H1 (cell line): ENCODE data around the gene CCDC197. TPM values are rescaled to one million over a fixed set of nuclear protein-coding genes. Genes with fewer than 3 reads are reported as not detected.
A peak's percentile ranks its signal among the peaks of the same experiment; 100 is the strongest.

ENCODE experiments used
- CTCF ChIA-PET: fragments of 300-600 bp; sonication (Branson Sonifier 250); formaldehyde crosslinking; loops from one replicate; lab custom pipeline; 2021; ENCODE audit not compliant: partially characterized antibody; lab: Charles Lee
- POLR2A ChIA-PET: fragments of 300-600 bp; sonication (Branson Sonifier 250); formaldehyde crosslinking; loops from one replicate; lab custom pipeline; 2021; ENCODE audit warnings: inconsistent platforms; ENCODE audit not compliant: partially characterized antibody; lab: Charles Lee
- DNase-seq, 2 experiments: peaks; one replicate each; pipeline versions ENCODE4 v3.0.0 to v3.0.0-alpha.2; 2010 to 2022; ENCODE audit warnings: low spot score in 2 of 2, low read depth in 1 of 2, mixed read lengths in 1 of 2
- FAIRE-seq: peaks from 2 replicates; lab custom pipeline; 2011; peaks lifted over from hg19 to GRCh38; lab: Jason Lieb, UNC
- H2AFZ ChIP-seq: 2 replicates; pipeline ENCODE4 v1.8.1; 2012; ENCODE audit warnings: low read length, inconsistent platforms
- H2AK5ac ChIP-seq: 2 replicates; pipeline ENCODE4 v1.6.1; 2013; ENCODE audit warnings: low read depth, low read length
- H2BK120ac ChIP-seq: replicated peaks from 2 replicates; pipeline ENCODE3; 2013; ENCODE audit warnings: low read depth, low read length, inconsistent platforms
- H2BK12ac ChIP-seq: 2 replicates; pipeline ENCODE4 v1.6.1; 2013; ENCODE audit warnings: low read depth, low read length
- H2BK15ac ChIP-seq: 2 replicates; pipeline ENCODE4 v1.6.1; 2013; ENCODE audit warnings: low read length
- H2BK20ac ChIP-seq: 2 replicates; pipeline ENCODE4 v1.6.1; 2013; ENCODE audit warnings: low read length
- H2BK5ac ChIP-seq: 2 replicates; pipeline ENCODE4 v1.6.1; 2013; ENCODE audit warnings: low read depth, low read length
- H3K14ac ChIP-seq: 2 replicates; pipeline ENCODE4 v1.6.1; 2013; ENCODE audit warnings: inconsistent platforms; ENCODE audit not compliant: insufficient read length
- H3K18ac ChIP-seq: 2 replicates; pipeline ENCODE4 v1.6.1; 2013; ENCODE audit warnings: low read length; ENCODE audit errors: extremely low read depth
- H3K23ac ChIP-seq: 2 replicates; pipeline ENCODE4 v1.6.1; 2013; ENCODE audit warnings: inconsistent platforms; ENCODE audit not compliant: insufficient read length
- H3K23me2 ChIP-seq: 2 replicates; pipeline ENCODE4 v1.6.1; 2013; ENCODE audit warnings: low read depth, low read length
- H3K27ac ChIP-seq: 2 replicates; pipeline ENCODE4 v1.6.1; 2011; ENCODE audit warnings: low read depth, low read length, inconsistent platforms
- H3K27me3 ChIP-seq, 4 experiments: replicated peaks in 1 of 4; 1 replicate in 1 of 4; 2 replicates in 3 of 4; pipeline versions ENCODE4 v1.6.1 to v1.8.1; 2011 to 2013; ENCODE audit warnings: low read length in 3 of 4, mild to moderate bottlenecking in 3 of 4, inconsistent platforms in 2 of 4, mixed read lengths in 2 of 4, moderate library complexity in 1 of 4; ENCODE audit not compliant: control insufficient read depth in 3 of 4, insufficient read depth in 3 of 4; ENCODE audit errors: extremely low read depth in 1 of 4
- H3K36me3 ChIP-seq, 4 experiments: 2 replicates each; pipeline versions ENCODE4 v1.6.1 to v1.8.1; 2011 to 2013; ENCODE audit warnings: mild to moderate bottlenecking in 4 of 4, low read length in 3 of 4, moderate library complexity in 2 of 4, control low read depth in 1 of 4, inconsistent platforms in 1 of 4; ENCODE audit not compliant: insufficient read depth in 4 of 4, control insufficient read depth in 2 of 4
- H3K4ac ChIP-seq: replicated peaks from 2 replicates; pipeline ENCODE3; 2013; ENCODE audit warnings: low read length, low read depth, mixed read lengths, inconsistent platforms; ENCODE audit not compliant: insufficient read length
- H3K4me1 ChIP-seq, 4 experiments: replicated peaks in 1 of 4; 1 replicate in 1 of 4; 2 replicates in 3 of 4; pipeline versions ENCODE4 v1.6.1 to v1.8.1; 2011 to 2013; ENCODE audit warnings: low read length in 3 of 4, inconsistent platforms in 2 of 4, mixed read lengths in 1 of 4; ENCODE audit not compliant: insufficient read depth in 4 of 4, control insufficient read depth in 3 of 4
- H3K4me2 ChIP-seq, 2 experiments: 2 replicates each; pipeline versions ENCODE4 v1.6.1 to v1.8.1; 2011 to 2013; ENCODE audit warnings: low read depth in 2 of 2, low read length in 2 of 2, control low read depth in 1 of 2, inconsistent platforms in 1 of 2, mild to moderate bottlenecking in 1 of 2; ENCODE audit not compliant: insufficient read depth in 1 of 2
- H3K4me3 ChIP-seq, 4 experiments: fragments of 200-600, 300-600 bp in 1 of 4; sonication (generic), shearing (Covaris generic), sonication (Bioruptor Twin) in 1 of 4; 2 replicates each; pipeline versions ENCODE4 v1.5.1 to v1.8.1; 2011 to 2016; ENCODE audit warnings: low read length in 4 of 4, low read depth in 3 of 4, control low read depth in 2 of 4, inconsistent platforms in 2 of 4, mild to moderate bottlenecking in 2 of 4, mixed read lengths in 1 of 4, moderate library complexity in 1 of 4; ENCODE audit not compliant: insufficient read depth in 2 of 4; ENCODE audit errors: extremely low read depth in 1 of 4
- H3K56ac ChIP-seq: replicated peaks from 2 replicates; pipeline ENCODE3; 2013; ENCODE audit warnings: low read depth, mild to moderate bottlenecking, mixed read lengths, low read length, inconsistent platforms; ENCODE audit not compliant: insufficient read length
- H3K79me1 ChIP-seq: 2 replicates; pipeline ENCODE4 v1.6.1; 2013; ENCODE audit warnings: low read depth, low read length, control low read depth
- H3K79me2 ChIP-seq, 2 experiments: 2 replicates each; pipeline versions ENCODE4 v1.6.1 to v1.8.1; 2012 to 2013; ENCODE audit warnings: low read length in 2 of 2, mild to moderate bottlenecking in 2 of 2, inconsistent platforms in 1 of 2; ENCODE audit not compliant: insufficient read depth in 2 of 2, control insufficient read depth in 1 of 2
- H3K9ac ChIP-seq, 4 experiments: replicated peaks in 1 of 4; 1 replicate in 1 of 4; 2 replicates in 3 of 4; pipeline versions ENCODE4 v1.6.1 to v1.8.1; 2011 to 2013; ENCODE audit warnings: low read depth in 3 of 4, low read length in 3 of 4, control low read depth in 2 of 4, mild to moderate bottlenecking in 2 of 4, moderate library complexity in 2 of 4, inconsistent platforms in 1 of 4; ENCODE audit errors: extremely low read depth in 1 of 4
- H3K9me3 ChIP-seq, 2 experiments: 2 replicates each; pipeline versions ENCODE4 v1.6.1 to v1.8.1; 2012 to 2013; ENCODE audit warnings: mild to moderate bottlenecking in 2 of 2, moderate library complexity in 2 of 2, control low read depth in 1 of 2, inconsistent platforms in 1 of 2, low read depth in 1 of 2, low read length in 1 of 2, mixed read lengths in 1 of 2; ENCODE audit not compliant: insufficient read depth in 2 of 2
- H4K20me1 ChIP-seq, 2 experiments: replicated peaks in 1 of 2; 2 replicates each; pipeline versions ENCODE3 to v1.8.1; 2011 to 2013; ENCODE audit warnings: inconsistent platforms in 2 of 2, low read length in 2 of 2, mild to moderate bottlenecking in 1 of 2; ENCODE audit not compliant: insufficient read depth in 2 of 2, control insufficient read depth in 1 of 2
- H4K5ac ChIP-seq: 2 replicates; pipeline ENCODE4 v1.6.1; 2013; ENCODE audit warnings: low read length, low read depth, mixed read lengths, inconsistent platforms; ENCODE audit not compliant: insufficient read length
- H4K8ac ChIP-seq: 2 replicates; pipeline ENCODE4 v1.8.0; 2013; ENCODE audit warnings: mild to moderate bottlenecking, moderate library complexity, low read length, inconsistent platforms; ENCODE audit not compliant: insufficient read depth; ENCODE audit errors: extremely low read depth
- H4K91ac ChIP-seq: replicated peaks from 2 replicates; pipeline ENCODE3; 2013; ENCODE audit warnings: low read length, mixed read lengths, inconsistent platforms; ENCODE audit not compliant: insufficient read length
- BACH1 ChIP-seq: IDR thresholded peaks from 2 replicates; pipeline ENCODE4 v1.6.1; 2012; ENCODE audit warnings: low read length, improper control_type of control experiment
- RAD21 ChIP-seq, 2 experiments: IDR thresholded peaks in 1 of 2; conservative IDR thresholded peaks in 1 of 2; 2 replicates each; pipeline ENCODE4 v1.6.1; 2011; ENCODE audit warnings: low read depth in 2 of 2, low read length in 2 of 2, improper control_type of control experiment in 1 of 2, inconsistent platforms in 1 of 2, mild to moderate bottlenecking in 1 of 2, moderate library complexity in 1 of 2
- WGBS, 2 experiments: shearing (Covaris generic) in 1 of 2; methylation state at CpG; one replicate each; pipeline versions ENCODE4 v1.1.6 to v1.1.7; 2013 to 2015; ENCODE audit warnings: low lambda C conversion rate in 2 of 2, mixed read lengths in 2 of 2, inconsistent platforms in 1 of 2, low coverage in 1 of 2, missing lambda C conversion rate in 1 of 2; ENCODE audit not compliant: insufficient replicate concordance in 2 of 2, insufficient coverage in 1 of 2, insufficient read length in 1 of 2; ENCODE audit errors: extremely low coverage in 1 of 2, missing lambda C conversion rate in 1 of 2; 5-methylcytosine and 5-hydroxymethylcytosine counted together
- polyA plus RNA-seq, 7 experiments: library from polyadenylated mRNA; depleted of rRNA in 3 of 7; stranded (reverse) in 5 of 7; unstranded in 2 of 7; fragments of >200 nt in 5 of 7; fragments of 200-250 nt in 2 of 7; gene quantifications; 1 replicate in 5 of 7; 2 replicates in 1 of 7; 4 replicates in 1 of 7; pipeline versions ENCODE4 v1.2.1 to v1.2.3, GENCODE V29; 2011 to 2013; ENCODE audit warnings: missing spikeins in 2 of 7, mixed read lengths in 2 of 7
- total RNA-seq: library from RNA; stranded (reverse); fragmentation: NEBNext Ultra II Directional; extraction: Animal tissue kit (Norgen Biotek cat#: 25700); gene quantifications from 2 replicates; pipeline ENCODE4 v1.2.1, GENCODE V29; 2021

CCDC197 gene
- total and polyA plus RNA-seq, 2 of the 8 experiments (the other 6 are each of a cell fraction or from before 2014, with no cell fraction given), result not detected

DNA sequence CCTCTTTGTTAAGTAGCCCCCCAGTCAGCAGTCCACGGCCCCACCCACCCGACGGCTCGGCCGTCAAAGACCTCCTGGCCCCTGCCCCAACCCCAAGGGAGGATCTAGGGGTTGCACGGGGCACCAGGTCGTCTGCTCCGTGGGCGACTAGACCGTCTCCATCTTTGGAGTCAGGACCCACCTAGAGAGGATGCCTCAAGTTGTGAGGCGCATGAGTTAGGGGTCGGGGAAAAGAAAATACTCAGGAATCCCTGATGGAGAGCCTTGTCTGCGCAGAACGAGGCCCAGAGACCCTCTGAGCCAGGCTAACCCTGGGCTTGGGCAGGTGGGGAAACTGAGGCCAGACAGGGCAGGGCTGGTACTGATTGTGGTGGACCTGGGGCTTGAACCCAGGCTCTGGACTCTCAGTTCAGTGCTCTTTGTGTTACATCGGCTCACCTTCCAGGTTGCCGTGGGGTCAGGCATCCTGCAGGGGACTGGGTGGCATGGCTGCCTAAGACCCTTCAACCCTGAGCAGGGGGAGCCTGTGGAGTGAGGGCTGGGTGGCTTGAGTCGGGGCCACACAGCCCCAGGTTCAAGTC is 29.9 kb downstream of the CCDC197 start:
- H2BK12ac ChIP-seq, result no peak overlapping the region
- no peak overlapping the region for H4K91ac ChIP-seq
- peaks cover 0 to 3% (median 3%) of the 10 kb centered on the region in 4 experiments; a peak in 2 of 7 replicates for H3K27me3 ChIP-seq
- peaks cover 3% of the 10 kb centered on the region for H3K79me1 ChIP-seq
- H2AK5ac ChIP-seq, result peak overlapping the region; percentile 32; the same call in 1 of the 2 replicates
- no peaks in the 10 kb centered on the region for H3K9me3 ChIP-seq
- H4K5ac ChIP-seq, result no peak overlapping the region
- H2BK5ac ChIP-seq, result no peak overlapping the region
- no peak overlapping the region for H2BK120ac ChIP-seq
- no peaks in the 10 kb centered on the region for H3K36me3 ChIP-seq
- no peak overlapping the region for H3K14ac ChIP-seq
- DNase-seq (no peak), FAIRE-seq (no peak)
- 0 out of 2 replicates have a peak overlapping the region, but pooled peaks have one; percentile 81 for H2BK15ac ChIP-seq
- peaks cover 5% of the 10 kb centered on the region; the same call in 1 of the 2 replicates for H3K23me2 ChIP-seq
- ChIA-PET POLR2A (interaction anchor here (1.1 kb wide), 1 partner anchor 14 kb away, joined by 4 read pairs; no protein-coding TSS in a partner anchor), CTCF (interaction anchor here (1.5 to 3.9 kb wide), 4 partner anchors 9 to 115 kb away, joined by 4 to 23 read pairs (median 6); no protein-coding TSS in a partner anchor)
- H3K79me2 ChIP-seq, result no peaks in the 10 kb centered on the region
- WGBS, 2 experiments, result 53% methylated on average over 17 of the region's 17 CpGs; no CpG with 5 or more reads in 1 of the 2 experiments
- H3K4me1 ChIP-seq, result peaks cover 0 to 18% (median 9%) of the 10 kb centered on the region in 4 experiments; a peak in 4 of 7 replicates
- H2BK20ac ChIP-seq, result no peak overlapping the region
- no peak overlapping the region for H3K18ac ChIP-seq
- peak overlapping the region; percentile 64 to 75 for H3K4me2 ChIP-seq
- no peak overlapping the region for H3K4ac ChIP-seq
- H3K56ac ChIP-seq, result no peak overlapping the region
- peak overlapping the region; percentile 45 to 82 (median 56) for H3K4me3 ChIP-seq
- no peak overlapping the region for H3K27ac ChIP-seq
- H4K8ac ChIP-seq, result no peak overlapping the region
- H3K9ac ChIP-seq, result no peak overlapping the region
- H4K20me1 ChIP-seq, result no peaks in the 10 kb centered on the region
- H3K23ac ChIP-seq, result no peak overlapping the region
- no peak overlapping the region for H2AFZ ChIP-seq
- TF ChIP-seq RAD21 (IDR thresholded peaks at IDR 0.05 in 1 of 2, conservative IDR thresholded peaks at IDR 0.05 in 1 of 2; ENCODE audit: low read depth in 2 of 2, low read length in 2 of 2) (no peak), BACH1 (no peak)
